ENCODE measurements around the gene ANXA8.

ANXA8 gene

DNA sequence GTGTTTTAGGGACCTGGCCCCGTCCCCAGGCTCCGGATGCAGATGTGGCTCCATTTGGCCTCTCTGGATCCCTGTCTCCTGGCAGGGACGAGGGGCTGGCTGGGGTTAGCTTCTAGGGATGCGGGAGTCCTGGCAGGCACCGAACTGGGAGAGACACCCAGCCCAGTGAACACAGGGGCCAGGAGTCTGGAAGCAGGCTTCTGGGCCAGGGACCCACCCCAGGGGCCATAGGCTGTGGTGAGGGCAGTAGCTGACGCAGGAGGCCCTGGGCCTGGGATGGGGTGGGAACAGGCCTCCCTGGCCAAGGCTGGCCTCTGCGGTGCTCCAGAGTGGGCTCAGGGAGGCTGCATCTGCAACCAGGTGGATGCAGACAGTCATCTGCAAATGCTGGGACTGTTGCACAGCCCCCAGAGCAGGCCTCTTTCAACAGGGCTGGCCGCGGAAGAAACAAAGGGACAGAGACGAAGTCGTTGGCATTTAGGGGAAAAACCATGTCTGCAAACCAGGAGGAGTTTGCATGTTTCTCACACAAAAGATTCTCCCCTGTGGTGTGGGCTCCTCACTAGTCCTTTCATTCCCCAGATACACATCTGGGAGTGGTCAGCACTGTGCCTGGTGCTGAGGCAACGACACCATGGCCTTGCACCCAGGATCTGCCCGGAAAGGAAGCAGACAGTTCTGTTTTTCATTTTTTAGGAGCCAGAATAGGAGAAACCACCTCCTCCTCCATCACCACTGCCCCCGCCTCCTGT, 63.4 kb downstream of the ANXA8 start:
- no peak for DNase-seq (ENCODE audit: low read depth)
- TF ChIP-seq, protein P1, sequence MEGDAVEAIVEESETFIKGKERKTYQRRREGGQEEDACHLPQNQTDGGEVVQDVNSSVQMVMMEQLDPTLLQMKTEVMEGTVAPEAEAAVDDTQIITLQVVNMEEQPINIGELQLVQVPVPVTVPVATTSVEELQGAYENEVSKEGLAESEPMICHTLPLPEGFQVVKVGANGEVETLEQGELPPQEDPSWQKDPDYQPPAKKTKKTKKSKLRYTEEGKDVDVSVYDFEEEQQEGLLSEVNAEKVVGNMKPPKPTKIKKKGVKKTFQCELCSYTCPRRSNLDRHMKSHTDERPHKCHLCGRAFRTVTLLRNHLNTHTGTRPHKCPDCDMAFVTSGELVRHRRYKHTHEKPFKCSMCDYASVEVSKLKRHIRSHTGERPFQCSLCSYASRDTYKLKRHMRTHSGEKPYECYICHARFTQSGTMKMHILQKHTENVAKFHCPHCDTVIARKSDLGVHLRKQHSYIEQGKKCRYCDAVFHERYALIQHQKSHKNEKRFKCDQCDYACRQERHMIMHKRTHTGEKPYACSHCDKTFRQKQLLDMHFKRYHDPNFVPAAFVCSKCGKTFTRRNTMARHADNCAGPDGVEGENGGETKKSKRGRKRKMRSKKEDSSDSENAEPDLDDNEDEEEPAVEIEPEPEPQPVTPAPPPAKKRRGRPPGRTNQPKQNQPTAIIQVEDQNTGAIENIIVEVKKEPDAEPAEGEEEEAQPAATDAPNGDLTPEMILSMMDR (conservative IDR thresholded peaks at IDR 0.05; ENCODE audit: low read length) = no peak

DNA sequence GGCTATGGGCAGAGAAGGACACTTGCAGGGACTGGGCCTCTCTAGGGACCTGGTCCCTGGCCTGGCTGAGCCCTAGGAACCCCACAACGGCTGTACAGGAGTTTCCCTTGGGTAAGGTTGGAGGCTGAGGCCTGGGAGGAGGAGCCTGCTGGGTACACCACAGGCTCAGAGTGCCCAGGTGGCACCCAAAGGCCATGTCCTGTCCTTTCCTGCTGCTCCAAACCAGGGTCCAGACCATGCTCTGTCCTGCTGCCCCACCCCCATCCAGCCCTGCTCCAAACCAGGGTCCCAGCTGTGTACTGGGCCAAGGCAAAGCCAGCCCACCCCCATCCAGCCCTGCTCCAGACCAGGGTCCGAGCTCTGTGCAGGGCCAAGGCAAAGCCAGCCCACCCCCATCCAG, 64.5 kb downstream of the ANXA8 start:
- no peak for DNase-seq (ENCODE audit: low read depth)
- H3K4me3 ChIP-seq (ENCODE audit: low read length) = no peak overlapping the region
- TF ChIP-seq, protein P1 (conservative IDR thresholded peaks at IDR 0.05; ENCODE audit: low read length) = no peak

More for the DNA sequence above, 63.4 kb downstream of the ANXA8 start:
- no peak overlapping the region for H3K4me3 ChIP-seq (ENCODE audit: low read length)

DNA sequence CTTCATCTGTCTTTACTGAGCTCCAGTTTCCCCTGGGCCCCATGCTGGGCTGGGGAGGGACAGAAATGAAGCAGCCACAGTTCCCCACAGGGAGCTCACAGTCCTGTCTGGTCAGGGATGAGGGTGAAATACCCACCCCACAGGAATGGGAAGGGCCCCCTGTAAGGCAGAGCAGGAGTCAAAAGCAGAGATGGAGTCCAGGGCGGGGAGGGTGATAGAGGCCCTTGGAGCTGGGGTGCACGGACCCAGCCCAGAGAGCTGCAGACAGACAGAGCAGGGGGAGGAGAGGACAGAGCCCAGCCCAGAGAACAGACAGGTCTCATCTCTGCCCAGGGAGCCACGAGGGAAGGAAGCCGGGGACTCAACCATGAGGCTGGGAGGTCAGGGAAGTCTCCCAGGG, 64.9 kb downstream of the ANXA8 start:
- TF ChIP-seq, protein P1 (conservative IDR thresholded peaks at IDR 0.05; ENCODE audit: low read length) = no peak
- H3K4me3 ChIP-seq (ENCODE audit: low read length) = no peak overlapping the region
- no peak for DNase-seq (ENCODE audit: low read depth)

DNA sequence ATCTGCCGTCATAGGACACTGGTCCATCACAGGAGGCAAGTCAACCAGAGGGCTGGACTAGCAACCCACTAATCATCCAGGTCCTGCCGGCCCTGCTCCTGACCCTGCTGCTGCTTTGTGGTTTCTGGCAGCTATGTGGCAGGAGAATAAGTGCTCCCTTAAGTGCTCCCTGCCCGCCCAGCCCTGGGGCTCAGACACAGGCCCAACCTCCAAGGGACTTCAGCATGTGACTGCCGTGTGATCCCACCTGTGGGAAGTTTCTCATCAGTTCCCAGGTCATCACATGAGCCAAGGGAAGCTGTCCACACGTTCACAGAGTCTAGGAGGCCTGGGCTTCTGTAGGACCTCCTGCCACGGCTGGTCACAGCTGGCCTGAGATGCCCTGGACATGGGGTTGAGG, 65.6 kb downstream of the ANXA8 start:
- no peak for DNase-seq (ENCODE audit: low read depth)
- TF ChIP-seq, protein P1 (conservative IDR thresholded peaks at IDR 0.05; ENCODE audit: low read length) = no peak
- no peak overlapping the region for H3K4me3 ChIP-seq (ENCODE audit: low read length)
